Suprapubic skin (tissue), 4 donors: ENCODE results near the gene CDK5RAP3.

Source experiments
- CTCF ChIP-seq, 2 donors: fragments of 200-600 bp in 1 of 2; fragments of 450-650 bp in 1 of 2; sonication (generic) in 1 of 2; IDR thresholded peaks; one replicate each; pipeline ENCODE4 v1.5.1; 2016 to 2019; ENCODE audit warnings: antibody characterized with exemption in 2 of 2, mild to moderate bottlenecking in 1 of 2, moderate library complexity in 1 of 2
- EP300 ChIP-seq: sonication (generic); formaldehyde crosslinking; IDR thresholded peaks from one replicate; pipeline ENCODE4 v1.6.1; 2017; ENCODE audit warnings: antibody characterized with exemption
- POLR2AphosphoS5 ChIP-seq, 3 donors: sonication (generic); formaldehyde crosslinking; IDR thresholded peaks; one replicate each; pipeline ENCODE4 v1.6.1; 2017; ENCODE audit warnings: antibody characterized with exemption in 3 of 3

DNA sequence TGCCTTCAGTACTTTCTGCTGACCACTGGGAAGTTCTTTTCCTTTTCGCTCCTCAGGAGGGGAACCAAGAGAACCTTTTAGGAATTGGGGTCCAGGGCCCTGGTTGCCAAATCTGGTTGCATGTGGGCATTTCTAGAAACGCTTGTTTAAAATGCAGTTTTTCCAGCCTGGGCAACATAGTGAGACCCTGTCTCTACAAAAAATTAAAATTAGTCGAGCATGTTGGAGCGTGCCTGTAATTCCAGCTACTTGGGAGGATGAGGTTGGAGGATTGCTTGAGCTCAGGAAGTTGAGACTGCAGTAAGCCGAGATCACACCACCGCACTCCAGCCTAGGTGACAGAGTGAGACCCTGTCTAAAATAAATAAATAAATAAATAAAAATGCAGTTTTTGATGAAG, 28.3 kb upstream of the CDK5RAP3 start:
- no peak for TF ChIP-seq EP300
- no peak for TF ChIP-seq CTCF (IDR thresholded peaks at IDR 0.05)
- no peak for TF ChIP-seq POLR2AphosphoS5 (IDR thresholded peaks at IDR 0.05)
